Measurements from ENCODE around the gene KRTAP5-5.

DNA sequence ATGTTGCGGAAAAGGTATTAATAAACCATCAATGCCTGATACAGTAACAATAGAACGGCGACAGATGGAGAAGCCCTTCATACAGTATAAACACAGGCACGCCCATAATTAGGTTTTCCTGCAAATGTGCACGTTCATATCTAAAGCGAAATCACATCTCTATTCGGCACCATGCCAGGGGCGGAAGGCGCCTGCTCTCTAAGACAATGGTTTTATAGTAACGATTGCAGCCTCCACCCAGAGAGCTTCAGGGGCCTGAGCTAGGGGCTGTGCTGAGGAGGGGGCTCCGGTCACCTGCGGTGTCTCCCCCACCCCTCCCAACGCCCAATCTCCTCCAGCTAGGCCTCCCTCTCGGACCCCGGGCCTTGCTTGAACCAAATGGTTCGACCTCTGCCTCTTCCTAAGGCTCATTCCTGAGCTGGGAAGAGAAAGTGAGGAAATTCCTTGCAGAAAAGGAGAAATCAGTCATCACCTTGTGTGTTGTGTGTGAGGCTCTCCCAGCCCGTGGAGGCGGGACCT lies 9.6 kb downstream of the KRTAP5-5 start:
- TF ChIP-seq FOXP2 (optimal IDR thresholded peaks at IDR 0.05; ENCODE audit: control extremely low read depth, extremely low read length, insufficient read depth): no peak
- TF ChIP-seq EZH2 (IDR thresholded peaks at IDR 0.05): no peak

All from SK-N-MC (cell line).